ENCODE results near the gene JADE3. TPM values are rescaled to one million over a fixed set of nuclear protein-coding genes. Genes with fewer than 3 reads are reported as not detected.
A peak's percentile ranks its signal among the peaks of the same experiment; 100 is the strongest.

The JADE3 gene
- total RNA-seq = 5.4 and 24.4 TPM in 2 replicates

DNA sequence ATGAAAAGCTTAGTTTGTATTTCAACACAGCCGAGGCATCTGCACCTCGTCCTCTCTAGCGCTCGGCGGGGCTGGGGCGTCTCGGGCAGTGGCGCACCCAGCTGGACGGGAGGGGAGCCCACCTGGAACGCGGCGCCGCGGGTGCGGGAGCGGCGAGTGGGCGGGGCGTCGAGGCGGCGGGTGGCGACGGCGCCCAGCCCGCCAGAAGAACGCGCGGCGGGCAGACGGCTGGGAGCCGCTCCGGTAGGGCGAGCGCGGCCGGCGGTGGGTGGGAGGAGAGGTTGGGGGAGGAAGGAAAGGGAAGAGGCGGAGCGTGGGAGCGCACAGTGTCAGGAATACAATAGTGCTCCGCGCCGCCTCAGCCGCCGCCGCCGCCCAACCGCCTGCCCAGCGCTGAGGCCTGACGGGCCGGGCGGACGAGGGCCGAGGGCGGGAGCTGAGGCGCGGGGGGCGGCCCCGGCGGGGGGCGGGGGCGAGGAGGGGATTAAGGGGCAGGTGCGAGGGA is at the start of gene JADE3:
JADE3 (plus strand) TSS at position 324 of the 505 bp plus-strand sequence. CDS start 72,474 bp downstream, outside the sequence.
- peak; percentile 50 for DNase-seq (ENCODE audit: low read depth)

GRCh38 chrX:46863072-46863471 is 49.1 kb upstream of the JADE3 start:
- no peak for DNase-seq (ENCODE audit: low read depth)

GRCh38 chrX:46864606-46865005 is 47.6 kb upstream of the JADE3 start:
- no peak for DNase-seq (ENCODE audit: low read depth)

DNA sequence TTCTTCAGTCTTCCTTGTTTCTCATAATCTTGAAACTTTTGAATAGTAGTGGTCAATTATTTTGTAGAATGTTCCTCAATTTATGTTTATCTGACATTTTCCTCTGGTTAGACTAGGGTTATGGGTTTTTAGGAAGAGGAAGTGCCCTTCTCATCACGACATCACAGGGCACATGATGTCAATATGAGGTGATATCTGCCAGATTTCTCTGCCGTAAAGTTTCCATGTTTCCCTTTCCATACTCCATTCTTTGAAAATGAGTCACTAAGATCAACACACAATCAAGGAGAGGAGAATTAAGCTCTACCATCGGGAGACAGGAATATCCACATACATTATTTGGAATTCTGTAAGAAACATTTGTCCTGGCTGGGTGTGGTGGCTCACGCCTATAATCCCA is 46.9 kb upstream of the JADE3 start:
- peak; percentile 47 for DNase-seq (ENCODE audit: low read depth)

GRCh38 chrX:46866726-46867125 is 45.5 kb upstream of the JADE3 start:
- DNase-seq (ENCODE audit: low read depth) = no peak

GRCh38 chrX:46873746-46874145 is 38.5 kb upstream of the JADE3 start:
- no peak for DNase-seq (ENCODE audit: low read depth)

GRCh38 chrX:46876901-46877300 is 35.3 kb upstream of the JADE3 start:
- no peak for DNase-seq (ENCODE audit: low read depth)

DNA sequence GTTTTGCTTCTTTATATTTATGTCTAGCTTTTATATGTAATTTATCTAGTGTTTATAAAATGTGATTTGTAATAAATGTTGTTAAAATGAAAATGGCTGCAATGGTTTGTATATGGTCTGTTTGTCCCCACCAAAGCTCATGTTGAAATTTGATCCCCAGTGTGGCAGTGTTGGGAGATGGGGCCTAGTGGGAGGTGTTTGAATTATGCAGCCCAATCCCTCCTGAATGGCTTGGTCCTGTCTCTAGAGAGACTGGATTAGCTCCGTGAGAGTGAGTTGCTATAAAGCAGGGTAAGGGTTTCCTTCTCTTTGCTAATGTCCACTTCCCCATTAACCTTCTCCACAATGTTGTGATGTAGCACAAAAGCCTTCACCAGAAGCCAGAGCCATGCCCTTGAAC is 30.0 kb upstream of the JADE3 start:
- no peak for DNase-seq (ENCODE audit: low read depth)

GRCh38 chrX:46884799-46885198 is 27.4 kb upstream of the JADE3 start:
- DNase-seq (ENCODE audit: low read depth) = no peak

DNA sequence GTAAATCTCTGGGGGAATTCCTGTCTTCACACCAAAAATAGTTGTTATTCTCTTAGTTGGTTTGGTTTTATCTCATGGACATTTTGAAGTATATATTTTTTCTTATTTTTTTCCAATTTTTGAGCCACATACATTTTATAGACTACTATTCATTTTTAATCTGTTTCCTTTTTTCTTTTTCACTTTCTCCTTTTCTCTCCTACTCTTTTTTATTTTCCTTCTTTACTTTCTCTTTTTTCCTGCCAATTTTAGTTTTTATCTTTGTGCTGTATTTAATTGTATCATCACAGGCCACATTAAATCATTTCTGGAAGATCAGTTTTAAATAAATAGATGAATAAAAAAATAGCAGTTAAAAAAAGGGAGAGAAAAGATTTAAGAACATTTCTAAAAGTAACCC is 14.0 kb upstream of the JADE3 start:
- DNase-seq (ENCODE audit: low read depth) = no peak

DNA sequence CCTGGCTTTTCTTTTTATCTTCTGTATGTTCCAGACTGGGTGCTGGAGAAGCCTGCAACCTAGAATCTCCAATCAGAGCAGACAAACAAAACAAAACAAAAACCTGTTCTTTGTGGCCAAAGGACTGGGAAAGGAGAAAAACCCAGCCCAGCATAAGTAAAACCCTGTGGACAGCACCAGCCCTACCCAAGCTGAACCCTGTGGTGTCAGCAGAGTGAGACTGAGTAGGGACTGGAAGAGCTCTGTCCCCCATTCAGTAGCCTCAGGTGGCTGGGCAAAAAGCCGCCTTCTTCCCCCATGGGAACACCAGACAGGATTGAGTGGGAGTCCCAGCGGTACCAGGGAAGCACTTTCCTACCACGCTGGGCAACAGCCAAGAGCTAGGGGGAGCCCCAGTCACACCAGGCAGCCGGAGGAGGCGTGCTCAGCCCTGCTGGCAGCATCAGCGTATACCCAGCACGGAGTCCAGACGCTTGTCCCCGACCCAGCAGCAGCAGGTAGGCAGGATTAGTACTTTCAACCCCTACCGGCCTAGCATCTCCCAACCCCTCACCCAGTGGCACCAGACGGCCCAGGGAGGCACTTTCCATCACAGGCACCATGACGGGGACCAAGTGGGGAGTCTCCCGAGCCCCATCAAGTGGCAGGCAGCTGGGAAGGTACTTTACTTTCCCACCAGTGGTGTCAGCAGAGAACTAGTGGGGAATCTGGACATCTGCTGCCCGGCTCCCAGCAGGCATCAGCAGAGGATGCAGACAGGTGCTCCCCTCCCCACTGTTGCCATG is 8.6 kb upstream of the JADE3 start:
- DNase-seq (ENCODE audit: low read depth) = peak; percentile 52

DNA sequence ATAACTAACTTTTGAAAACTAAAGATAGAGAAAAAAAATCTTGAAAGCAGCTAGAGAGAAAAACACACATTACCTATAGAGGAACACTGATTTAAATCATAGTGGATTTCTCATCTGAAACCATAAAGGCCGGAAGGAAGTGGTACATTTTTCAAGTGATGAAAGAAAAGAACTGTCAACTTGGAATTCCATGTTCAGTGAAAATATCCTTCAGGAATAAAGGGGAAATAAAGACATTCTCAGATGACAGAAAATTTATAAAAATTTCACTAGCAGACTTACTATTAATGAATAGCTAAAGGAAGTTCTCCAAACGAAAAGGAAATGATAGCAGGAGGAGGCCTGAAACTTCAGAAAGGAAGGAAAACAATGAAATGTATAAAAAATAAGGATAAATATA is 7.6 kb upstream of the JADE3 start:
- DNase-seq (ENCODE audit: low read depth) = no peak

GRCh38 chrX:46910415-46910814 is 1.8 kb upstream of the JADE3 start:
- no peak for DNase-seq (ENCODE audit: low read depth)

GRCh38 chrX:46912603-46913491 is 626 bp downstream of the JADE3 start:
- no peak for DNase-seq (ENCODE audit: low read depth)

DNA sequence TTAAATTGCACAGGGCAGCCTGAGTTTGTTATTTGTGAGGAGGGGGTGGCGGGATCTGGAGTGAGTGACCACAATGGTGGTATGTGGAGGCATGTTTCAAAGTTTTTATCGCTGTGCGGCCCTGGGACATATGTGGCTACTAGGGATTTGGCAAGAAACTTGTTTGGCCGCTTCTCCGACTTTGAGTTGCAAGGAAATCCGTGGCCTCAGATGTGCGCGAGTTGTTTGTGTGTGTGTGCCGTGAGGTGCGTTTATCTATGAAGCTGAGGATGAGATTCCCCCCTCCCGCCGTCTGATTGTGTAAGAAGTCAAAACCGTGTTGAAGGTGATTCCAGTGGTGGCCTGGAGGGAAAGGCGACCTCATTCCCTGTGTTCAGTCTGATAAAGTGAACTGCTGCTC is 1.4 kb downstream of the JADE3 start:
- no peak for DNase-seq (ENCODE audit: low read depth)

GRCh38 chrX:46916273-46916672 is 4.1 kb downstream of the JADE3 start:
- DNase-seq (ENCODE audit: low read depth) = no peak

- DNase-seq (ENCODE audit: low read depth) = no peak
Measured at GRCh38 chrX:46917622-46918021, 5.4 kb downstream of the JADE3 start.

- no peak for DNase-seq (ENCODE audit: low read depth)
Measured at GRCh38 chrX:46918434-46918833, 6.2 kb downstream of the JADE3 start.

GRCh38 chrX:46920235-46920634 is 8.0 kb downstream of the JADE3 start:
- DNase-seq (ENCODE audit: low read depth) = no peak

DNA sequence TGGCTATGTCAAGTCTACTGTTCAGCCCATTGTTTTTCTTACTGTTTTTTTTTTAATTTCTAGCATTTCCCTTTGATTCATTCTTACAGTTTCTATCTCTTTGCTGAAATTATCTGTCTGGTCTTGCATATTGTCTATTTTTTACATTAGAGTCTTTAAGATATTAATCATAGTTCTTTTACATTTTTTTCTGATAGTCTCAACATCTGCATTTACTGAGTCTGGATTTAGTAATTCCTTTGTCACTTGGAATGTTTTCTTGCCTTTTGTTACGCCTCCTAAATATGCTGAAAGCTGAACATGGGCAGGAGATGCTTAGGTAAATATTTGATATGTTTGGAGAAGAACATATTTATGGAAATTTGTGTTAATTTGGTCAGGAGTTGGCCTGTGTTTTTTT is 10.4 kb downstream of the JADE3 start:
- DNase-seq (ENCODE audit: low read depth) = no peak

- DNase-seq (ENCODE audit: low read depth) = no peak
Measured at GRCh38 chrX:46927718-46928117, 15.5 kb downstream of the JADE3 start.

DNA sequence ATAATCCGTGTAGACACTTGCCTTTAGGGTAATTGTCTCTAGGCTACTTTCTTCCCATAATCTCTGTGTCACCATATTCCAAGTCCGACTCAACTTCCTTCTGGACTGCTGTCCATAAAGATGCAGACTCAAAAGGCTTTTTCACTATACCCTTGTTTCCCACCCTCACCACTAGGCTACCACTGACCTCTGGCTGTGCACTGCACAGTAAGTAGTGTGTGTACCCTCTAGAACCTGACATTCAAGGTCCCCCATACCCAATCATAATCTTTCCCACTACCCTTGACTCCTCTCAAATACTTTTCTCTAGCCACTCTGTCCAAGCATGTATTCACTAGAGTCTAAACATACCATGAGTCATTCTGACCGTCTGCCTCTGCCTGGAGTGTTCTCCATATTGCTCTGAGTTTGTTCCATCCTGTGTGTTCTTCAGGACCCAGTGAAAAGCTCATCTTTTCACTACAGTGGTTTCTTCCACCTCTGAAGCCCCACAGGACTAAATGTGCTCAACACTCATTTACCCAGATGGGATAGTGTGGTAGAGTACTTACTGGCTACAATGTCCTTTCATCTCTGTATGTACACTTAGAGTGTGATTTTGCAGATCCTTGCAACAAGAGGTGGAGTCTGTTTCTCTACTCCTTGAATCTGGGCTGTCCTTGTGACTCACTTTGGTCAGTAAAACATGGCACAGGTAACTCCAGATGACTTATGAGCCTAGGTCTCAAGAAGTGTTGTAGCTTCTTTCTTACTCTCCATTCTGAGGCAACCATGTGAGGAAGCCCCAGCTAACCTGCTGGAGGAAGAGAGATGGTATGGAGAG is 17.4 kb downstream of the JADE3 start:
- DNase-seq (ENCODE audit: low read depth) = peak; percentile 53

Measured in renal cortical epithelial cell (primary cell).